HepG2 (cell line): ENCODE results near the gene SMIM44. TPM values are rescaled to one million over a fixed set of nuclear protein-coding genes. Genes with fewer than 3 reads are reported as not detected.

Source experiments
- ATAC-seq: fragments of 200-7000 bp; cut with Tn5 transposase; 3 replicates; pipeline ENCODE4 v1.9.1; 2020; ENCODE audit warnings: mild to moderate bottlenecking, moderate library complexity
- BruUV-seq: library from RNA; stranded (reverse); fragments of 400-500 nt; replicated peaks from 2 replicates; lab custom pipeline; 2021; lab: Mats Ljungman, UMichigan
- CTCF ChIA-PET: fragments of 300-600 bp; formaldehyde crosslinking; extraction: SDS; loops from one replicate; lab custom pipeline; 2021; ENCODE audit warnings: low total read pairs, inconsistent platforms, low intra/inter-chr PET ratio; lab: Yijun Ruan, JAX
- POLR2A ChIA-PET: fragments of 350-600 bp; sonication (Branson Sonifier 250); formaldehyde crosslinking; loops from one replicate; lab custom pipeline; 2020; ENCODE audit warnings: antibody characterized with exemption, inconsistent platforms; lab: Yijun Ruan, JAX
- DNase-seq: peaks from one replicate; pipeline ENCODE4 v3.0.0-alpha.2; 2015; ENCODE audit warnings: low spot score
- FAIRE-seq: peaks from 3 replicates; lab custom pipeline; 2011; peaks lifted over from hg19 to GRCh38; lab: Jason Lieb, UNC
- H2AFZ ChIP-seq: one replicate; pipeline ENCODE4 v1.6.1; 2011; ENCODE audit warnings: low read length, inconsistent platforms
- H3K27ac ChIP-seq: fragments of 300-600 bp; 3 replicates; pipeline ENCODE4 v1.8.0; 2011; ENCODE audit warnings: mixed run types, mild to moderate bottlenecking, mixed read lengths, low read length, inconsistent platforms; ENCODE audit not compliant: insufficient read depth; ENCODE audit errors: extremely low read length
- H3K27me3 ChIP-seq, 2 experiments: fragments of 200-600 bp in 1 of 2; 2 replicates in 1 of 2; 3 replicates in 1 of 2; pipeline versions ENCODE4 v1.6.0 to v1.8.0; 2011; ENCODE audit warnings: low read length in 2 of 2, mild to moderate bottlenecking in 2 of 2, moderate library complexity in 2 of 2, inconsistent platforms in 1 of 2; ENCODE audit not compliant: insufficient read depth in 2 of 2, control insufficient read depth in 1 of 2
- H3K36me3 ChIP-seq, 2 experiments: fragments of 200-600 bp in 1 of 2; replicated peaks in 1 of 2; 2 replicates in 1 of 2; 3 replicates in 1 of 2; pipeline versions ENCODE4 v1.5.1 to v1.8.0; 2011; ENCODE audit warnings: low read length in 2 of 2, inconsistent platforms in 1 of 2; ENCODE audit not compliant: insufficient read depth in 2 of 2, control insufficient read depth in 1 of 2
- H3K4me1 ChIP-seq: 2 replicates; pipeline ENCODE4 v1.5.1; 2012; ENCODE audit warnings: low read length, inconsistent platforms; ENCODE audit not compliant: insufficient read depth
- H3K4me2 ChIP-seq: 2 replicates; pipeline ENCODE4 v1.6.0; 2011; ENCODE audit warnings: low read depth, low read length, inconsistent platforms
- H3K4me3 ChIP-seq, 3 experiments: fragments of 200-600 bp in 1 of 3; sonication (generic), shearing (Covaris generic) in 1 of 3; replicated peaks in 1 of 3; 2 replicates each; pipeline ENCODE4 v1.5.1; 2011 to 2016; ENCODE audit warnings: low read length in 3 of 3, inconsistent platforms in 2 of 3, low read depth in 2 of 3, mild to moderate bottlenecking in 2 of 3, control low read depth in 1 of 3, mixed read lengths in 1 of 3; ENCODE audit not compliant: insufficient read depth in 1 of 3
- H3K79me2 ChIP-seq: one replicate; pipeline ENCODE4 v1.6.1; 2011; ENCODE audit warnings: low read length, inconsistent platforms; ENCODE audit not compliant: insufficient read depth
- H3K9ac ChIP-seq: 2 replicates; pipeline ENCODE4 v1.6.0; 2011; ENCODE audit warnings: mild to moderate bottlenecking, low read depth, low read length, inconsistent platforms; ENCODE audit not compliant: insufficient read depth
- H3K9me3 ChIP-seq: 2 replicates; pipeline ENCODE4 v1.5.1; 2012; ENCODE audit warnings: mild to moderate bottlenecking, low read length
- H4K20me1 ChIP-seq: 2 replicates; pipeline ENCODE4 v1.6.0; 2011; ENCODE audit warnings: inconsistent platforms, mild to moderate bottlenecking, low read length, moderate library complexity; ENCODE audit not compliant: insufficient read depth
- HMGXB4 ChIP-seq, 2 experiments: sonication (generic) in 1 of 2; formaldehyde crosslinking in 1 of 2; IDR thresholded peaks; 2 replicates each; pipeline versions ENCODE4 v1.4.0 to v1.6.1; 2018 to 2020; ENCODE audit warnings: missing genetic modification reagents in 2 of 2, borderline replicate concordance in 1 of 2, low read depth in 1 of 2, mild to moderate bottlenecking in 1 of 2, missing biosample characterization in 1 of 2
- HNRNPLL ChIP-seq: fragments of 200-400 bp; formaldehyde crosslinking; IDR thresholded peaks from 2 replicates; pipeline ENCODE4 v1.6.1; 2017; ENCODE audit warnings: mild to moderate bottlenecking, low read depth, low read length; ENCODE audit not compliant: poor library complexity, severe bottlenecking
- MEF2D ChIP-seq: sonication (generic); formaldehyde crosslinking; IDR thresholded peaks from 2 replicates; pipeline ENCODE4 v1.5.1; 2020; ENCODE audit warnings: mild to moderate bottlenecking, missing genetic modification reagents
- MYC ChIP-seq: sonication (generic); formaldehyde crosslinking; IDR thresholded peaks from 2 replicates; pipeline ENCODE4 v1.9.0; 2021; ENCODE audit warnings: missing genetic modification reagents, borderline replicate concordance
- SALL2 ChIP-seq: sonication (generic); formaldehyde crosslinking; IDR thresholded peaks from 2 replicates; pipeline ENCODE4 v1.8.1; 2023; ENCODE audit warnings: mild to moderate bottlenecking, missing genetic modification reagents, inconsistent platforms
- STAG1 ChIP-seq: sonication (generic); formaldehyde crosslinking; IDR thresholded peaks from 2 replicates; pipeline ENCODE4 v1.4.0; 2020; ENCODE audit warnings: missing genetic modification reagents
- ZNF318 ChIP-seq: sonication (generic); formaldehyde crosslinking; IDR thresholded peaks from 2 replicates; pipeline ENCODE4 v1.4.0; 2020; ENCODE audit warnings: mild to moderate bottlenecking, missing genetic modification reagents
- ZNF740 ChIP-seq: sonication (generic); formaldehyde crosslinking; IDR thresholded peaks from 2 replicates; pipeline ENCODE4 v1.4.0; 2020; ENCODE audit warnings: missing genetic modification reagents
- WGBS: methylation state at CpG from one replicate; pipeline ENCODE4 v1.1.6; 2017; ENCODE audit warnings: low lambda C conversion rate; 5-methylcytosine and 5-hydroxymethylcytosine counted together
- in situ Hi-C: cut with HindIII; loops from 2 replicates; pipeline ENCODE4 v1.10.0; 2017; ENCODE audit warnings: low pct_unique_long_range_greater_than_20kb; ENCODE audit not compliant: extremely low pct_ligation_motif_present
- intact Hi-C: fragments of 100-400 bp; cut with micrococcal nuclease; formaldehyde crosslinking; loops from one replicate; pipeline ENCODE4 v1.10.0; 2022; ENCODE audit not compliant: unreplicated experiment
- polyA plus RNA-seq, 8 experiments: library from polyadenylated mRNA; depleted of rRNA in 3 of 8; stranded (reverse) in 7 of 8; unstranded in 1 of 8; fragments of >200 nt; fragmentation: Illumina TruSeq in 4 of 8; extraction: Trizol in 4 of 8; gene quantifications; 2 replicates each; pipeline versions ENCODE4 v1.2.1 to v1.2.3, GENCODE V29; 2011 to 2016; ENCODE audit warnings: low read depth in 4 of 8, missing spikeins in 1 of 8, mixed read lengths in 1 of 8; ENCODE audit not compliant: insufficient read depth in 1 of 8
- total RNA-seq, 5 experiments: library from RNA; depleted of rRNA; stranded (reverse); fragments of >200 nt; fragmentation: Illumina TruSeq; extraction: Trizol; gene quantifications; 2 replicates each; pipeline ENCODE4 v1.2.3, GENCODE V29; 2016; ENCODE audit warnings: low read depth in 1 of 5

The SMIM44 gene
- total and polyA plus RNA-seq, 2 of the 13 experiments (the other 11 are each of a cell fraction or from before 2014, with no cell fraction given), result not detected

GRCh38 chr19:3474010-3474409 lies 9.2 kb downstream of the SMIM44 start (continued):
- TF ChIP-seq ZNF318 (CRISPR knock-in tag), result no peak

- ChIA-PET CTCF (interaction anchor here (1.6 to 6.0 kb wide), 3 partner anchors 32 to 167 kb away, joined by 3 to 48 read pairs (median 12); no protein-coding TSS in a partner anchor), POLR2A (no interaction called here)
- no peak overlapping the region for H2AFZ ChIP-seq
- no peak overlapping the region for H3K27ac ChIP-seq
- in situ Hi-C loops, result loop anchor here (5.0 kb wide), 1 partner anchor 150 kb away; no protein-coding TSS in a partner anchor
- DNase-seq, result no peak
- H3K79me2 ChIP-seq, result no peaks in the 10 kb centered on the region
- H3K9ac ChIP-seq, result no peak overlapping the region
- peaks cover 12% of the 10 kb centered on the region for H3K4me1 ChIP-seq
- peak; percentile 51 for ATAC-seq
- no peak for FAIRE-seq
- intact Hi-C loops, result loop anchor here (5.0 kb wide), 1 partner anchor 145 kb away; no protein-coding TSS in a partner anchor
- H3K4me3 ChIP-seq, result no peak overlapping the region
- no TSS peak for BruUV-seq
- no peaks in the 10 kb centered on the region for H4K20me1 ChIP-seq
- H3K36me3 ChIP-seq, result no peaks in the 10 kb centered on the region
- H3K27me3 ChIP-seq, result peaks cover 0 to 1% of the 10 kb centered on the region in 2 experiments; a peak in 1 of 5 replicates
- no peaks in the 10 kb centered on the region for H3K9me3 ChIP-seq
- WGBS, result 51% methylated on average over 10 of the region's 24 CpGs
- H3K4me2 ChIP-seq, result no peak overlapping the region
- TF ChIP-seq STAG1 (CRISPR knock-in tag) (peak; percentile 76), HNRNPLL (peak; percentile 13), SALL2 (CRISPR knock-in tag) (no peak), MYC (CRISPR knock-in tag) (peak; percentile 20; the same call in 1 of the 2 replicates), ZNF740 (peak; percentile 99), MEF2D (CRISPR knock-in tag) (no peak), HMGXB4 (CRISPR knock-in tag; IDR thresholded peaks at IDR 0.05; ENCODE audit: borderline replicate concordance in 1 of 2, low read depth in 1 of 2) (peak in 1 of 2 experiments; percentile 18; a peak in 1 of 4 replicates)
These were observed 11.1 kb downstream of the SMIM44 start for GRCh38 chr19:3471954-3472655.
